ENCODE measurements around the gene MMP7. TPM values are rescaled to one million over a fixed set of nuclear protein-coding genes. Genes with fewer than 3 reads are reported as not detected.

The MMP7 gene
- total RNA-seq, 4 donors from 2014 or later = not detected

- Histone ChIP-seq H3K36me3 (no peaks in the 10 kb centered on the region), H3K4me1 (no peaks in the 10 kb centered on the region), H3K4me3 (no peak overlapping the region), H3K27ac (no peak overlapping the region), H3K9me3 (no peaks in the 10 kb centered on the region), H3K27me3 (no peaks in the 10 kb centered on the region)
- DNase-seq (no peak), ATAC-seq (no peak)
- in situ Hi-C loops (cut with MboI; ENCODE audit: low sequenced_read_pairs in 4 of 4) = loop anchor here in 1 of 4 donors (25.0 kb wide), 2 partner anchors 99 to 199 kb away; no protein-coding TSS in a partner anchor
- intact Hi-C loops (cut with DNase I; ENCODE audit: low total_unique reads) = no loop called here
- TF ChIP-seq POLR2A (IDR thresholded peaks at IDR 0.05) = no peak
- TF ChIP-seq, protein P1, sequence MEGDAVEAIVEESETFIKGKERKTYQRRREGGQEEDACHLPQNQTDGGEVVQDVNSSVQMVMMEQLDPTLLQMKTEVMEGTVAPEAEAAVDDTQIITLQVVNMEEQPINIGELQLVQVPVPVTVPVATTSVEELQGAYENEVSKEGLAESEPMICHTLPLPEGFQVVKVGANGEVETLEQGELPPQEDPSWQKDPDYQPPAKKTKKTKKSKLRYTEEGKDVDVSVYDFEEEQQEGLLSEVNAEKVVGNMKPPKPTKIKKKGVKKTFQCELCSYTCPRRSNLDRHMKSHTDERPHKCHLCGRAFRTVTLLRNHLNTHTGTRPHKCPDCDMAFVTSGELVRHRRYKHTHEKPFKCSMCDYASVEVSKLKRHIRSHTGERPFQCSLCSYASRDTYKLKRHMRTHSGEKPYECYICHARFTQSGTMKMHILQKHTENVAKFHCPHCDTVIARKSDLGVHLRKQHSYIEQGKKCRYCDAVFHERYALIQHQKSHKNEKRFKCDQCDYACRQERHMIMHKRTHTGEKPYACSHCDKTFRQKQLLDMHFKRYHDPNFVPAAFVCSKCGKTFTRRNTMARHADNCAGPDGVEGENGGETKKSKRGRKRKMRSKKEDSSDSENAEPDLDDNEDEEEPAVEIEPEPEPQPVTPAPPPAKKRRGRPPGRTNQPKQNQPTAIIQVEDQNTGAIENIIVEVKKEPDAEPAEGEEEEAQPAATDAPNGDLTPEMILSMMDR (IDR thresholded peaks at IDR 0.05 in 4 of 5, conservative IDR thresholded peaks at IDR 0.05 in 1 of 5) = no peak
Measured at GRCh38 chr11:102486584-102486983, 44.0 kb downstream of the MMP7 start.

- TF ChIP-seq POLR2A (IDR thresholded peaks at IDR 0.05) = no peak
- TF ChIP-seq, protein P1 (IDR thresholded peaks at IDR 0.05 in 4 of 5, conservative IDR thresholded peaks at IDR 0.05 in 1 of 5) = no peak
- ATAC-seq (no peak), DNase-seq (no peak)
- Histone ChIP-seq H3K36me3 (no peaks in the 10 kb centered on the region), H3K4me1 (no peaks in the 10 kb centered on the region), H3K4me3 (no peak overlapping the region), H3K27ac (no peak overlapping the region), H3K9me3 (no peaks in the 10 kb centered on the region), H3K27me3 (no peaks in the 10 kb centered on the region)
- intact Hi-C loops (cut with DNase I; ENCODE audit: low total_unique reads) = no loop called here
- in situ Hi-C loops (cut with MboI; ENCODE audit: low sequenced_read_pairs in 4 of 4) = loop anchor here in 1 of 4 donors (25.0 kb wide), 2 partner anchors 98 to 198 kb away; no protein-coding TSS in a partner anchor
Measured at GRCh38 chr11:102485095-102485722, 45.3 kb downstream of the MMP7 start.

- intact Hi-C loops (cut with DNase I; ENCODE audit: low total_unique reads) = no loop called here
- ATAC-seq = no peak
- no peaks in the 10 kb centered on the region for H3K36me3 ChIP-seq
- no peak overlapping the region for H3K27ac ChIP-seq
- no peak for DNase-seq
- H3K4me1 ChIP-seq = no peaks in the 10 kb centered on the region
- H3K27me3 ChIP-seq = no peaks in the 10 kb centered on the region
- H3K9me3 ChIP-seq = no peaks in the 10 kb centered on the region
- in situ Hi-C loops (cut with MboI; ENCODE audit: low sequenced_read_pairs in 4 of 4) = loop anchor here in 1 of 4 donors (25.0 kb wide), 2 partner anchors 95 to 195 kb away; no protein-coding TSS in a partner anchor
- TF ChIP-seq, protein P1 (IDR thresholded peaks at IDR 0.05 in 4 of 5, conservative IDR thresholded peaks at IDR 0.05 in 1 of 5) = no peak
- TF ChIP-seq POLR2A (IDR thresholded peaks at IDR 0.05) = no peak
- H3K4me3 ChIP-seq = no peak overlapping the region
Measured at GRCh38 chr11:102482433-102482832, 48.1 kb downstream of the MMP7 start.

GRCh38 chr11:102479733-102480132 lies 50.8 kb downstream of the MMP7 start:
- no peak for TF ChIP-seq POLR2A (IDR thresholded peaks at IDR 0.05)
- TF ChIP-seq, protein P1 (IDR thresholded peaks at IDR 0.05 in 4 of 5, conservative IDR thresholded peaks at IDR 0.05 in 1 of 5) = no peak
- no peaks in the 10 kb centered on the region for H3K4me1 ChIP-seq
- no peak for ATAC-seq
- no peak overlapping the region for H3K4me3 ChIP-seq
- H3K36me3 ChIP-seq = no peaks in the 10 kb centered on the region
- H3K27me3 ChIP-seq = no peaks in the 10 kb centered on the region
- H3K27ac ChIP-seq = no peak overlapping the region
- in situ Hi-C loops (cut with MboI; ENCODE audit: low sequenced_read_pairs in 4 of 4) (loop anchor here in 1 of 4 donors (25.0 kb wide), 2 partner anchors 92 to 192 kb away; no protein-coding TSS in a partner anchor), intact Hi-C loops (cut with DNase I; ENCODE audit: low total_unique reads) (no loop called here)
- DNase-seq = no peak
- no peaks in the 10 kb centered on the region for H3K9me3 ChIP-seq

Measured in gastrocnemius medialis (tissue), 4 donors.